Stimulated activated naive CD8-positive, alpha-beta T cell treated with anti-CD3 and anti-CD28 coated beads, Interleukin-15, Interleukin-2, amounts not matched to agents 100 ng/mL and 50 ng/mL, for 24 hours (primary cell): ENCODE measurements around the gene MAPK13.
"Not testable (repeated sequence)": the region's sequence is repeated elsewhere in the genome, so short reads cannot be mapped to it uniquely, and the experiment has no call there.

Experiments used
- H3K27ac Mint-ChIP-seq: one replicate; pipeline ENCODE4 v1.8.0; 2021; ENCODE audit warnings: mild to moderate bottlenecking, mixed read lengths
- H3K27me3 Mint-ChIP-seq: one replicate; pipeline ENCODE4 v1.8.0; 2021; ENCODE audit warnings: mixed read lengths
- H3K36me3 Mint-ChIP-seq: one replicate; pipeline ENCODE4 v1.8.0; 2021; ENCODE audit warnings: low read depth, mixed read lengths
- H3K4me1 Mint-ChIP-seq: one replicate; pipeline ENCODE4 v1.8.0; 2021; ENCODE audit warnings: low read depth, mixed read lengths
- H3K4me3 Mint-ChIP-seq: one replicate; pipeline ENCODE4 v1.8.0; 2021; ENCODE audit warnings: mild to moderate bottlenecking, mixed read lengths
- H3K9me3 Mint-ChIP-seq: one replicate; pipeline ENCODE4 v1.8.0; 2021; ENCODE audit warnings: mixed read lengths

MAPK13 gene

GRCh38 chr6:36120979-36121786 lies 9.1 kb upstream of the MAPK13 start:
- H3K4me1 Mint-ChIP-seq: peaks cover 93% of the 10 kb centered on the region
- no peaks in the 10 kb centered on the region for H3K9me3 Mint-ChIP-seq
- H3K27ac Mint-ChIP-seq: peak overlapping the region; percentile 96
- peaks cover 10% of the 10 kb centered on the region for H3K36me3 Mint-ChIP-seq
- H3K4me3 Mint-ChIP-seq: peak overlapping the region; percentile 82
- H3K27me3 Mint-ChIP-seq: no peaks in the 10 kb centered on the region

- Mint-ChIP-seq H3K9me3 (no peaks in the 10 kb centered on the region), H3K4me3 (no peak overlapping the region), H3K27ac (peak overlapping the region; percentile 96), H3K27me3 (no peaks in the 10 kb centered on the region), H3K36me3 (peaks cover 10% of the 10 kb centered on the region), H3K4me1 (peaks cover 94% of the 10 kb centered on the region)
These were observed 8.4 kb upstream of the MAPK13 start for GRCh38 chr6:36121787-36122494.

GRCh38 chr6:36122495-36123269 lies 7.6 kb upstream of the MAPK13 start:
- Mint-ChIP-seq H3K27ac (peak overlapping the region; percentile 36), H3K4me3 (no peak overlapping the region), H3K4me1 (peaks cover 94% of the 10 kb centered on the region), H3K9me3 (no peaks in the 10 kb centered on the region), H3K27me3 (no peaks in the 10 kb centered on the region), H3K36me3 (peaks cover 6% of the 10 kb centered on the region)

- H3K36me3 Mint-ChIP-seq: peaks cover 6% of the 10 kb centered on the region
- H3K27ac Mint-ChIP-seq: peak overlapping the region; percentile 36
- H3K4me1 Mint-ChIP-seq: peaks cover 93% of the 10 kb centered on the region
- no peaks in the 10 kb centered on the region for H3K27me3 Mint-ChIP-seq
- H3K4me3 Mint-ChIP-seq: no peak overlapping the region
- no peaks in the 10 kb centered on the region for H3K9me3 Mint-ChIP-seq
These were observed 6.8 kb upstream of the MAPK13 start for GRCh38 chr6:36123270-36124139.

DNA sequence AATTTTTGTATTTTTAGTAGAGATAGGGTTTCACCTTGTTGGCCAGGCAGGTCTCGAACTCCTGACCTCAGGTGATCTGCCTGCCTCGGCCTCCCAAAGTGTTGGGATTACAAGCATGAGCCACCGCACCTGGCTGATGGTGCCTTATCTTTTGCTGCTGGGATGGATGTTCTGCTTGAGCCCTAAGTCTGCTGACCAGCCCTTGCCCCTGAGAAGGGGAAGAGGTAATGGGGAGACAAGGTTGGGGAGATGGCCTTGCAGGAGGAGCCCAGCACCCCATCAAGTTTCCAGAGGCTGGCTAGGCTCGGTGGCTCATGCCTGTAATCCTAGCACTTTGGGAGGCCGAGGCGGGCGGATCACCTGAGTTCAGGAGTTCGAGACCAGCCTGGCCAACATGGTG lies 6.0 kb upstream of the MAPK13 start:
- not testable (repeated sequence) for H3K9me3 Mint-ChIP-seq, H3K36me3 Mint-ChIP-seq, H3K27me3 Mint-ChIP-seq
- H3K4me3 Mint-ChIP-seq: peak overlapping the region; percentile 46
- peaks cover 93% of the 10 kb centered on the region for H3K4me1 Mint-ChIP-seq
- H3K27ac Mint-ChIP-seq: peak overlapping the region; percentile 68

DNA sequence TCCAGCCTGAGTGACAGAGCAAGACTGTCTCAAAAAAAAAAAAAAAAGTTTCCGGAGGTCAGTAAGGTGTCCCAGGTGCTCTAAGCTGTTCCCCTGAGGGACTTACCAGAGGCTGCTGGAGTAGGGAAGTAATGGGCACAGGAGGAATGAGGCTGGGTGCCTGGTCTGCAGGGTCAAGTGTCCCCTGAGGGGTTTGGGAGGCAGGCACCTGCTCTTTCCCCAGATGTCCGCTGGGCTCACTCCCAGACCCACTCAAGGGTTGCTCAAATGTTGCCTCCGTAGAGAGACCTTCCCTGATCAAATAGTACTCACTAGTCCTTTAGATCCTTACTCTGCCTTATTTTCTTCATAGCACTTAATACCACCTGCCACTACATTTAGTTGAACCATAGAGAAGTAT lies 5.4 kb upstream of the MAPK13 start:
- H3K4me3 Mint-ChIP-seq: no peak overlapping the region
- peaks cover 3% of the 10 kb centered on the region for H3K36me3 Mint-ChIP-seq
- H3K4me1 Mint-ChIP-seq: peaks cover 93% of the 10 kb centered on the region
- no peaks in the 10 kb centered on the region for H3K9me3 Mint-ChIP-seq
- H3K27ac Mint-ChIP-seq: no peak overlapping the region
- H3K27me3 Mint-ChIP-seq: no peaks in the 10 kb centered on the region

GRCh38 chr6:36125575-36125974 lies 4.7 kb upstream of the MAPK13 start:
- no peaks in the 10 kb centered on the region for H3K27me3 Mint-ChIP-seq
- peaks cover 4% of the 10 kb centered on the region for H3K36me3 Mint-ChIP-seq
- no peaks in the 10 kb centered on the region for H3K9me3 Mint-ChIP-seq
- H3K27ac Mint-ChIP-seq: no peak overlapping the region
- H3K4me1 Mint-ChIP-seq: peaks cover 88% of the 10 kb centered on the region
- no peak overlapping the region for H3K4me3 Mint-ChIP-seq

- Mint-ChIP-seq H3K4me1 (peaks cover 84% of the 10 kb centered on the region), H3K9me3 (no peaks in the 10 kb centered on the region), H3K36me3 (peaks cover 4% of the 10 kb centered on the region), H3K4me3 (no peak overlapping the region), H3K27ac (no peak overlapping the region), H3K27me3 (no peaks in the 10 kb centered on the region)
These were observed 4.2 kb upstream of the MAPK13 start for GRCh38 chr6:36126121-36126520.

- H3K4me1 Mint-ChIP-seq: peaks cover 84% of the 10 kb centered on the region
- H3K36me3 Mint-ChIP-seq: peaks cover 4% of the 10 kb centered on the region
- H3K27me3 Mint-ChIP-seq: no peaks in the 10 kb centered on the region
- H3K4me3 Mint-ChIP-seq: no peak overlapping the region
- H3K9me3 Mint-ChIP-seq: no peaks in the 10 kb centered on the region
- H3K27ac Mint-ChIP-seq: peak overlapping the region; percentile 12
These were observed 3.5 kb upstream of the MAPK13 start for GRCh38 chr6:36126553-36127458.

- H3K4me1 Mint-ChIP-seq: peaks cover 84% of the 10 kb centered on the region
These were observed 2.8 kb upstream of the MAPK13 start for GRCh38 chr6:36127462-36128016.

DNA sequence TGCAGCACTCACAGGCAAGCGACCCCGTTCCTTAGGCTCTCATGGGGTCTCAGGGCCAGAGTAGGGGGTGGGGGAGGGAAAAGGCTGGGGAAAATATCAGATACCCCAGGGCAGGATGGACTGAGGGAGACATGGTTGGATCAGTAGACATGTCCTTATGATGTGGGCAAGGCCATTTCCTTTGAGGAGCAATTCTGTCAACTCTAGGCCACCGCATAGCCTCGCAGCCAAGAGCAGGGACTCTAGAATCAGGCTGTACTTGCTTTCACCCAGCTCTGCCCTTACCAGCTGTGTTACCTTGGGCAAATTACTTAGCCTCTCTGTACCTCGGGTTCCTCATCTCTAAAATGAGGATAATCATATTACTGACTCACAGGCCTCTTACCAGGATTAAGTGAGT lies 2.2 kb upstream of the MAPK13 start:
- Mint-ChIP-seq H3K27ac (no peak overlapping the region), H3K36me3 (peaks cover 13% of the 10 kb centered on the region), H3K27me3 (no peaks in the 10 kb centered on the region), H3K9me3 (no peaks in the 10 kb centered on the region), H3K4me3 (no peak overlapping the region), H3K4me1 (peaks cover 84% of the 10 kb centered on the region)

More at GRCh38 chr6:36127462-36128016, 2.8 kb upstream of the MAPK13 start:
- Mint-ChIP-seq H3K27ac (no peak overlapping the region), H3K9me3 (no peaks in the 10 kb centered on the region), H3K27me3 (no peaks in the 10 kb centered on the region), H3K4me3 (no peak overlapping the region), H3K36me3 (peaks cover 8% of the 10 kb centered on the region)

DNA sequence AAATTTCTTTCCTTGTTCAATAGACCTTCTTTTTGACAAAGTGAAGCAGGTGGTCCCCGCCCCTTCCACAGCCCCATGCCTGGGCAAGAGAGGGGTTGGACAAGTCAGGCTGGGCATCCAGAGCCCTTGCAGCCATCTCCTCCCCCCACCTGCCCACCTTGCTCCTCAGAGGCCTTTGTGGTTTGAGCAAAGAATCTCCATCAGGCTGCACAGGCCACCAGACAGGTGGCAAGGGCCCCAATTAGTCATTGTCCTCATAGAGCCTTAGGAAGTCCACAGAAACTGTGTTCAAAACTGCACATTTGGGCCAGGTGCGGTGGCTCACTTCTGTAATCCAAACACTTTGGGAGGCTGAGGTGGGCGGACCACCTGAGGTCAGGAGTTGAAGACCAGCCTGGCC lies 1.5 kb upstream of the MAPK13 start:
- Mint-ChIP-seq H3K27ac (peak overlapping the region; percentile 55), H3K4me1 (peaks cover 84% of the 10 kb centered on the region), H3K9me3 (no peaks in the 10 kb centered on the region), H3K4me3 (no peak overlapping the region), H3K36me3 (peaks cover 20% of the 10 kb centered on the region), H3K27me3 (no peaks in the 10 kb centered on the region)

GRCh38 chr6:36129334-36129733 lies 979 bp upstream of the MAPK13 start:
- peak overlapping the region; percentile 94 for H3K4me3 Mint-ChIP-seq

More at GRCh38 chr6:36129334-36129733, 979 bp upstream of the MAPK13 start:
- not testable (repeated sequence) for H3K9me3 Mint-ChIP-seq, H3K27me3 Mint-ChIP-seq, H3K27ac Mint-ChIP-seq
- Mint-ChIP-seq H3K4me1 (peaks cover 81% of the 10 kb centered on the region), H3K36me3 (peaks cover 22% of the 10 kb centered on the region)
